NAMALWA (cell line): ENCODE results near the gene AQP3.
"Not testable (repeated sequence)": the region's sequence is repeated elsewhere in the genome, so short reads cannot be mapped to it uniquely, and the experiment has no call there.

Experiments
- DNase-seq: peaks from one replicate; pipeline ENCODE4 v3.0.0-alpha.2; 2015; ENCODE audit warnings: low spot score

The AQP3 gene

DNA sequence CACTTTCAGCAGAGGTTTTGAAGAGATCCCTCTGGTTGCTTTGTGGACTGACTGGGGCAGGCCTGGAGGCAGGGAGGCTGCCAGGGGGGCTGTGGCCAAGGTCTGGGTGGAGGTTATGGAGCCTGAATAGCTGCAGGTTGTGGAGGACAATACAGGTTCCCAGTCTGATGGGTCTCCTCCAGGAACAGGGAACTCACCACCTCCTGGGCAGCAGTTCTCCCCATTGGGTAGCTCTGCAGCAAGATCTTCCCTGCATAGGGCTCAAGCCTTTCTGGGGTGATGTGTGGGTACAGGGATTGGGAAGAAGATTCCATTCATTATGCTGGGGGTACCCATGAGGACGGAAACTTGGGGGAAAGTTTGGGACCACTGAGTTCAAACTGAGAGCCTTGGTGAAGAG, 6.8 kb downstream of the AQP3 start:
- DNase-seq, result no peak

- no peak for DNase-seq
These were observed 7.2 kb downstream of the AQP3 start for GRCh38 chr9:33440204-33440603.

DNA sequence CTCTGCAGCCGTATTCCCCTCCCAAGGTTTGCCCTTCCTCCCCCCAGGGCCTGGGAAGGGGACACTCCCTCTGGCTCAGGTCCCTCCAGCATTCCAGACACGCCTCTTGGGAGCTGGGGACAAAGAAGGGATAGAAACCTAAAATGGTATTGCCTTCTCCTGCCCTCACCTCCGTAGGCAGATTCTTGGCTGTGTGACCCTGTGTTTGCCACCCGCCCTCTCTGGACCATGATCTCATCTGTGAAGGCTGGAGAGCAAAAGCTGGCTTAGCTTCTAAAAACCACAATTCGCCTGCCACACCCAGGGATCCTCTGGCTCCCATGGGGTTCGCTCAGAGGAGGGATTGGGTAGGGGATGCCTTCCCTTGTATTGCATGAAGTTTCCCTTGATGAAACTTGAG, 7.7 kb downstream of the AQP3 start:
- no peak for DNase-seq

- DNase-seq, result no peak
These were observed 8.3 kb downstream of the AQP3 start for GRCh38 chr9:33438926-33439680.

- DNase-seq, result peak; percentile 30
These were observed 9.5 kb downstream of the AQP3 start for GRCh38 chr9:33437898-33438297.

DNA sequence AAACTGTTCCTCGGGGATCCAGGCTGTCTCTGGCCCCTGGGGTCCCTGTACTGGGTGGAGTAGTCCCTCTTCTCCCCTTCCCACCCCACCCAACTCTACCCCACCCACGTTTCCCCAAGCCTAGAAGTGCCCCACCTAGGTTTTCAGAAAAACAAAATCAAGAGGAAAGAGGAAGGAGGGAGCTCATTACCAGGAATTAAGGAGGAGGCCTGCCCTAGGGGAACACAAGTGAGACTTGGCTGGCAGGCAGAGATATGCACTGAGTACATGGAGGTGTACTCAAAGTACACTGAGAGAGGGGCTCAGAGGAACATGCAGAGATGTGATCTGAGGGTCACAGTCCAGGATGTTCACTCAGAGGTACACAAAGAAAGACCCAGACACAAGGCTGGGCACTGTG, 10.2 kb downstream of the AQP3 start:
- DNase-seq, result no peak

- DNase-seq, result no peak
These were observed 10.9 kb downstream of the AQP3 start for GRCh38 chr9:33436445-33436844.

DNA sequence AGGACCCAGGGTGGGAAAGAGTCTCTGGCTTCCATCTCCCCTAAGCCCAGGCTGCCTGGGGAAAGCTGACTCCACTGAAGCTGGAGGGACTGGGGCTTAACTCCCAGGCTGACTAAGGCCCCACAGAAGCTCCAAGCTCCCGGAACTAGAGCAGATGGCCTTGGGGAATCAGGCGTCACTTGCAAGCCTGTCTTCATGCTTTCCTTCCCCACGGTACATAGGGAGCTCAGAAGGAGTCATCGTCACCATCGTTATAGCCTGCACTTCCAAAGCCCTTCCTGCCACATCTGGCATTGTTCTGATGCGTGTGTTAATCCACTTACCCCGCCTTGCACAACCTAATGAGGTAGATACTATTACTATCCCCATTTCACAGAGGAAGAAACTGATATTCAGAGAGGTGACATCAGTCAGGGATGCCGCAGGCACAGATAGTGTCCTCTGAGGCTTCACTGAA, 11.5 kb downstream of the AQP3 start:
- DNase-seq, result no peak

GRCh38 chr9:33434317-33435105, 12.9 kb downstream of the AQP3 start:
- no peak for DNase-seq

DNA sequence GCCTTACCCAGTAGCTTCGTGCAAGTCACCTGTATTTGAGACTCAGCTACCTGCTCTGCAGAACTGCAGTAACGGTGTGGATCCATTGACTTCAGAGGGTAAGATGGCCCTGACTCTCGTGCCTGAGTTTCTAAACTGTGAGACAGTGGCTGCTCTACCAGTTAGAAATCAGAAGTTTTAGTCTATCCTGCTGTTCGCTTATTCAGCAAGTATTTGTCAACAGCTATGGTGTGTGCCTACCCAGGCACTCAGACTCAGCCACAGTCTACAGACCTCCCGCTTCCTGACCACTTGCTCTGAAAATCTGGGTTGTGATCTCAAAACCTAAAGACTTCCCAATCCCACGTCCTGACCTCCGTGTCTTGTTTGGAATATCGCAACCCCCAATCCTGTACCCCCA, 13.5 kb downstream of the AQP3 start:
- no peak for DNase-seq

DNA sequence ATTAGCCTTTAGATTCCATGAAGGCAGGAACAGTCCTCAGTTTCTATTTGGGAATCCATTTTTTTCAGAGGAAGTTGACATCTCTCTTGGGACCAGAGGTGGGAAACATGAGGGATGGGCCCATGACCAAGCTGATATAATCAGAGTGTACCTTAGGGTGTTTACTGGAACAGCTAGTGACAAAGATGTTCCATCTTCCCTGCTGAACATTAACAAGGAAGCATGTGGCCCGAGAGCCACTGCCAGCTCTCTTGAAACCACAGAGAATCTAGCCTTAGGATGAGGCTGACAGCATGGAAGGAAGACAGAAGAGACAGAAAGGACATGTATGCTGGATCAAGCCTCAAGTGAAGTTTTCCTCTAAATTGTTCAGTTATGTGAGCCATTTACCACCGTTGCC, 16.0 kb downstream of the AQP3 start:
- no peak for DNase-seq

GRCh38 chr9:33430942-33431341, 16.5 kb downstream of the AQP3 start:
- no peak for DNase-seq

- DNase-seq, result no peak
These were observed 18.0 kb downstream of the AQP3 start for GRCh38 chr9:33429256-33429985.

DNA sequence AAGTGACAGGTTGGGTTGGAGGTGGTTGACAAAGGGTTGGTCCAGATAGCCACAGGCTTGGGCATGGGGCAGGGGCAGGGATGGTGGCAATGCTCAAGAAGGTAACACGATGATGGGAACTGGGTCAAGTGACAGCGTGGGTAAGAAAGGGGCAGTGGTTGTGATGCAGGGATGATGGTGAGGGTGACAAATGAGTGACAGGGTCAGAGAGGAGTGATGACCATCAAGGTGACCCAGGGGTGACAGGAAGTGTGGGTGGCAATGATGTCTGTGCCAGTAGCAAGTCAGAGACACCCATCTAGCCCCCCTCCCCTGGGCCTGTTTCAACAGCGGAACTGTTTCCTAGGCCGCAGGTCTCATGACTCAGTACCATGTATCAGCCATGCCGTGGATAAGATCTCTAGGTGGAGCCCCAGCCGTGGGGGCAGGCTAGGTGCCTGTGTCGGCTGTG, 20.5 kb downstream of the AQP3 start:
- no peak for DNase-seq

- no peak for DNase-seq
These were observed 22.3 kb downstream of the AQP3 start for GRCh38 chr9:33425128-33425533.

GRCh38 chr9:33424492-33424891, 22.9 kb downstream of the AQP3 start:
- DNase-seq, result not testable (repeated sequence)

GRCh38 chr9:33424043-33424442, 23.4 kb downstream of the AQP3 start:
- not testable (repeated sequence) for DNase-seq

DNA sequence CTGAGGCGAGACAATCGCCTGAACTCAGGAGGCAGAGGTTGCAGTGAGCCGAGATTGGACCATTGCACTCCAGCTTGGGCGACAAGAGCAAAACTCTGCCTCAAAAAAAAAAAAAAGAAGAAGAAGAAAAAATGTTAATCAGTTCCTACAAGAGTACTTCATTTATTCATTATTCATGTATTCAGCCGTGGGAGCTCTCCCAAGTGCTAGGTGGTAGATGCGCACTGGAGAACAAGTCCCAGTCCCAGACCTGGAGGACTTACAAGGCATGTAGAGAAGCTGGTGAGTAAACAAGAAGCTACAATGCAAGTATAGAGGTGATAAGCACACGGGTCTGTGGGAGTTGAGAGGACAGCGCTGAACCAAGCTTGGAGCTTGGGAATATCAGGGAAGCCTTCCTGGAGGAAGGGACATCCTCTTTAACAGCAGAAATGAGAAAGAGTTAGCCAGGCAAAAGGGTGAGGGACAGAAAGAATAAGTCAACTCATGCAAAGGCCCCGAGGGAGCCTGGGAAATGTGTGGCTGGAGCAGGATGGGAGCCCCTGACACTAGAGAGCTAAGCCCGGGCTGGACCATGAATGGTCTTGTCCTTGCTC, 27.6 kb downstream of the AQP3 start:
- DNase-seq, result no peak

- DNase-seq, result no peak
These were observed 29.3 kb downstream of the AQP3 start for GRCh38 chr9:33418090-33418489.

- no peak for DNase-seq
These were observed 30.4 kb downstream of the AQP3 start for GRCh38 chr9:33416996-33417395.

DNA sequence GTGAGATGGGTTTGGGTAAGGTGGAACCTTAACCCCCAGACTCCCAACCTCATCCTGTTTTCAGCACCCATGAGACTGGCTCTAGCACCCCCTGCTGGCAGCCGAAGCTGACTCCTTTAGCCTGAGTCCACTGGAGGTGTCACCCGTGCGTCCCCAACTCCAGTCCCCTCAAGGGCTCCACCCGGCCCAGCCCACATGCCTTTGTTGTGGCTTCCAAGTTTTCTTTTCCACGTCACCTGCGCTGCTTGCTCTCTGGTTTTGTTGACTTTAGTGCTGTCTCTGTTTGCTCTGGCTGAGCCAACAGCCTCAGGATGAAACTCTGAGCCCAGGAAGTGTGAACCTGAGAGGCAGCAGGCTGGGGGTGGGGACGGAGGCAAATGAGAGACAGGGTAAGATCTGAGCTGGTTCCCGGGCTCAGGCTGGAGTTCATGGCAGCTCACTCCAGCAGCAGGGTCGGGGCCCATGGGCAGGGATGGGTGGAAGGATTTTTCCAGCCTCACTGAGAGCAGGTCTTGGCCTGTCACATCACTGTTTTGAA, 31.8 kb downstream of the AQP3 start:
- DNase-seq, result peak; percentile 76

DNA sequence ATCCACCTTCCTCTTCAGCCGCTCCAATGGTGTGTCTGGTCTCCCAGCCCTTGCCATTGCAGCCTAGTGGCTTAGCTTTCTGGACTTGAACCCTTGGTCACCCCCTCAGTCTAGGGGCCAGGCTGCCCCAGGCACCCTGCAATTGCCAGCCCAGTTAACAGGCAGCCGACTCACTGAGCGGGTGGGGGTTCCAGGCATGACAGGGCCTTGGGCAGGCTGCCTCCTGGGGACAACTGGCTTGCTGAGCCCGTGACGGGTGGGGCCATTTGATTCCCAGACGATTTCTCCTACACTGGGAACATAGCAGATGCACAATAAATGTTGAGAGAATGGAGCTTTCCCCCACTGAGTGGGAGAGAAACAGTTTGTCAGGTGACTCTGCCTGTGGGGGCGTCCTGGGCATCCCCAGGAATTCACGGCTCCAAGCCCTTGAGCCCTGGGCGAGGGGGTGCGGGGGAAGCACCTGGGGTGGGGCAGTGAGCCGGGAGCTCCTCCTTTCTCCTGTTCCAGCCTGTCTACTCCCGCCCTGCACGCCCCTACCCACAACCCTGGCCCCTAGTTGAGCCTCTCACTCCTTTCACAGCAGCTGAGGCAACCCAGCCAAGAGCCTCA, 32.4 kb downstream of the AQP3 start:
- no peak for DNase-seq
